A673 (cell line): Measurements from ENCODE around the gene ANP32E. TPM values are rescaled to one million over a fixed set of nuclear protein-coding genes. Genes with fewer than 3 reads are reported as not detected.

Experiments used
- BruUV-seq: library from RNA; stranded (reverse); fragments of 400-500 nt; replicated peaks from 2 replicates; lab custom pipeline; 2021; lab: Mats Ljungman, UMichigan
- CTCF ChIA-PET: fragments of 300-600 bp; sonication (Branson Sonifier 250); formaldehyde crosslinking; loops from one replicate; lab custom pipeline; 2022; ENCODE audit warnings: antibody characterized with exemption; lab: Charles Lee
- POLR2A ChIA-PET: fragments of 300-600 bp; sonication (Branson Sonifier 250); formaldehyde crosslinking; loops from one replicate; lab custom pipeline; 2022; ENCODE audit warnings: antibody characterized with exemption; ENCODE audit not compliant: low non-redundant PET; lab: Charles Lee
- DNase-seq: peaks from one replicate; pipeline ENCODE4 v3.0.0-alpha.2; 2015; ENCODE audit warnings: low spot score
- H3K27ac ChIP-seq: fragments of 200-600 bp; sonication (generic); 2 replicates; pipeline ENCODE4 v1.5.1; 2016; ENCODE audit warnings: mixed run types, low read depth, mild to moderate bottlenecking, mixed read lengths, antibody characterized with exemption, low read length; ENCODE audit not compliant: poor library complexity, severe bottlenecking
- H3K27me3 ChIP-seq: fragments of 200-600 bp; sonication (generic); replicated peaks from 2 replicates; pipeline ENCODE4 v1.6.1; 2017; ENCODE audit warnings: mixed run types, low read depth, mild to moderate bottlenecking, mixed read lengths, antibody characterized with exemption, low read length; ENCODE audit not compliant: insufficient read depth, poor library complexity
- H3K36me3 ChIP-seq: fragments of 200-600 bp; sonication (generic); 2 replicates; pipeline ENCODE4 v1.6.1; 2016; ENCODE audit warnings: mixed run types, mild to moderate bottlenecking, mixed read lengths, antibody characterized with exemption, low read length; ENCODE audit not compliant: insufficient read depth, poor library complexity, severe bottlenecking
- H3K4me1 ChIP-seq: fragments of 200-600 bp; sonication (generic); 2 replicates; pipeline ENCODE4 v1.6.1; 2017; ENCODE audit warnings: mixed run types, mild to moderate bottlenecking, mixed read lengths, antibody characterized with exemption, low read length; ENCODE audit not compliant: insufficient read depth, poor library complexity, severe bottlenecking
- H3K4me3 ChIP-seq: fragments of 200-600 bp; sonication (generic); 2 replicates; pipeline ENCODE4 v1.5.1; 2016; ENCODE audit warnings: low read depth, mixed run types, mild to moderate bottlenecking, mixed read lengths, low read length; ENCODE audit not compliant: poor library complexity, severe bottlenecking
- H3K9me3 ChIP-seq: fragments of 200-600 bp; sonication (generic); 2 replicates; pipeline ENCODE4 v1.6.1; 2016; ENCODE audit warnings: mixed run types, low read depth, mild to moderate bottlenecking, mixed read lengths, antibody characterized with exemption, low read length; ENCODE audit not compliant: poor library complexity, severe bottlenecking
- CTCF ChIP-seq: fragments of 300-800, 200-600 bp; sonication (generic); conservative IDR thresholded peaks from 2 replicates; pipeline ENCODE4 v1.5.1; 2017; ENCODE audit warnings: low read depth, mild to moderate bottlenecking, antibody characterized with exemption, low read length, moderate library complexity, mixed read lengths
- EZH2 ChIP-seq: fragments of 200-600 bp; sonication (generic); IDR thresholded peaks from 2 replicates; pipeline ENCODE4 v1.6.1; 2017; ENCODE audit warnings: borderline replicate concordance, low read depth, mild to moderate bottlenecking, mixed read lengths, antibody characterized with exemption, low read length; ENCODE audit not compliant: poor library complexity, severe bottlenecking
- intact Hi-C: fragments of 100-400 bp; cut with micrococcal nuclease; formaldehyde crosslinking; loops from one replicate; pipeline ENCODE4 v1.10.0; 2022; ENCODE audit not compliant: unreplicated experiment
- total RNA-seq: library from RNA; stranded (reverse); gene quantifications from 2 replicates; pipeline ENCODE4 v1.2.3, GENCODE V29; 2021

ANP32E gene
- total RNA-seq, 1 experiment from 2014 or later: 153 TPM

GRCh38 chr1:150268705-150269403 is 32.9 kb upstream of the ANP32E start, which contains the start of gene APH1A:
Gene APH1A (minus strand): TSS chr1:150269016. CDS start chr1:150268810, 206 bp downstream.
- DNase-seq: peak; percentile 99
- peaks cover 26% of the 10 kb centered on the region for H3K4me1 ChIP-seq
- CTCF ChIA-PET: interaction anchor here (0.7 to 1.0 kb wide), 2 partner anchors 12 to 13 kb away, joined by 4 to 7 read pairs; no protein-coding TSS in a partner anchor
- POLR2A ChIA-PET: no interaction called here
- no peaks in the 10 kb centered on the region for H3K27me3 ChIP-seq
- no TSS peak for BruUV-seq
- no peak for TF ChIP-seq CTCF
- no peak for TF ChIP-seq EZH2
- intact Hi-C loops: no loop called here
- peaks cover 24% of the 10 kb centered on the region for H3K36me3 ChIP-seq
- H3K9me3 ChIP-seq: no peaks in the 10 kb centered on the region
- peak within 1 kb of the TSS; percentile 96 for H3K4me3 ChIP-seq
- peak within 1 kb of the TSS; percentile 91 for H3K27ac ChIP-seq

DNA sequence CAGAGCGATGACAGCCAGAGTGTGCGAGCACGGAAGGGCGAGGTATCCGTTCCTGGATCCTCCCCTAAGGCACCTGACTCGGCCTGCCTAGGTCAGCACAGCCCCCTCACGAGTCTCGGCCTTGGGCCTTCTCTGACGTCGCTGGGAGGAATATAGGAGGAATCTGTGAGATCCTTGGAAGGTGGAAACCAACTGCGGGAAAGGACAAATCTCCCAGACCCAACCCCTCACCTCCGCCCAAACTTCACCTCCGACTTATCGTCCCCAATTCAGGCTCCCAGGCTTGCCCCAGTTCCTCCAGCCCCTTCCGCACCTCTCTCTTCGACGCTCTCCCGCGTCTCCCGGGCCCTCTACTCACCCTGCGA is 32.4 kb upstream of the ANP32E start:
- intact Hi-C loops: no loop called here

DNA sequence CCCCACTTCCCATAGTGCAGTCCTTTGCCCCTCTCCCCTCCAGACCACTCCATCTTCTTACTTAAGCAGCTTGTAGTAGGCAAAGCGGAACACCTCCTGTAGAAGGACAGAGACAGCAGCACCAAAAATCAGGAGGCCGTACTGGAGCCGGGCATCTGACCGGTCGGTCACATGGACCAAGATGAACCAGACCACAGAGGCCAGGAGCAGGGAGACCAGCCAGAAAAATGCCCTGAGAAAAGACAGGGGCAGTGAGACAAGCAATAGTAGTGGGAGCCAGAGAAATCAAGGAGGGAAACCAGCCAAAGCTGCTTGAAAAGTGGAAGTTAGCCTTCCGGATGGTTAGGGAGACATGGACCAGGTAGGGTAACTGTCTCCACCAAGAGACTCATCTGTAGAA is 32.0 kb upstream of the ANP32E start:
- H3K4me1 ChIP-seq: peaks cover 22% of the 10 kb centered on the region
- BruUV-seq: no TSS peak
- CTCF ChIA-PET: no interaction called here
- intact Hi-C loops: no loop called here
- H3K9me3 ChIP-seq: no peaks in the 10 kb centered on the region
- TF ChIP-seq CTCF: no peak
- no peak for TF ChIP-seq EZH2
- peak overlapping the region; percentile 96 for H3K4me3 ChIP-seq
- H3K36me3 ChIP-seq: peaks cover 24% of the 10 kb centered on the region
- H3K27me3 ChIP-seq: no peaks in the 10 kb centered on the region
- peak overlapping the region; percentile 91 for H3K27ac ChIP-seq
- DNase-seq: no peak
- POLR2A ChIA-PET: no interaction called here

More for the DNA sequence above, 32.4 kb upstream of the ANP32E start:
- TF ChIP-seq EZH2 (no peak), CTCF (no peak)
- ChIA-PET POLR2A (no interaction called here), CTCF (interaction anchor here (1.0 kb wide), 1 partner anchor 12 kb away, joined by 7 read pairs; no protein-coding TSS in a partner anchor)
- H3K36me3 ChIP-seq: peaks cover 24% of the 10 kb centered on the region
- H3K9me3 ChIP-seq: no peaks in the 10 kb centered on the region
- no peaks in the 10 kb centered on the region for H3K27me3 ChIP-seq
- peak overlapping the region; percentile 96 for H3K4me3 ChIP-seq
- peak overlapping the region; percentile 91 for H3K27ac ChIP-seq
- TSS peak; percentile 46 for BruUV-seq
- no peak for DNase-seq
- H3K4me1 ChIP-seq: peaks cover 26% of the 10 kb centered on the region
